GM18517 (cell line): ENCODE data around the gene ETV3L.

Source experiments
- ATAC-seq: cut with Tn5 transposase; IDR thresholded peaks from one replicate; pipeline ENCODE4 v1.9.1; 2021; ENCODE audit warnings: mild to moderate bottlenecking, moderate library complexity; ENCODE audit not compliant: unreplicated experiment

Gene ETV3L

GRCh38 chr1:157132616-157133167 is 33.1 kb upstream of the ETV3L start:
- ATAC-seq: no peak

GRCh38 chr1:157132111-157132510 is 32.5 kb upstream of the ETV3L start:
- ATAC-seq: no peak

- ATAC-seq: no peak
Observed at GRCh38 chr1:157131281-157131680, 31.7 kb upstream of the ETV3L start.

GRCh38 chr1:157124855-157125254 is 25.2 kb upstream of the ETV3L start:
- no peak for ATAC-seq

GRCh38 chr1:157119448-157119847 is 19.8 kb upstream of the ETV3L start:
- no peak for ATAC-seq

- no peak for ATAC-seq
Observed at GRCh38 chr1:157119008-157119407, 19.4 kb upstream of the ETV3L start.

GRCh38 chr1:157117527-157118057 is 18.0 kb upstream of the ETV3L start:
- ATAC-seq: no peak

GRCh38 chr1:157116737-157117103 is 17.1 kb upstream of the ETV3L start:
- ATAC-seq: no peak

- ATAC-seq: no peak
Observed at GRCh38 chr1:157115851-157116736, 16.5 kb upstream of the ETV3L start.

GRCh38 chr1:157115429-157115838 is 15.8 kb upstream of the ETV3L start:
- ATAC-seq: no peak

GRCh38 chr1:157114183-157115121 is 14.8 kb upstream of the ETV3L start:
- ATAC-seq: no peak

- ATAC-seq: no peak
Observed at GRCh38 chr1:157113631-157114030, 14.0 kb upstream of the ETV3L start.

GRCh38 chr1:157113106-157113505 is 13.5 kb upstream of the ETV3L start:
- ATAC-seq: no peak

GRCh38 chr1:157112186-157112867 is 12.7 kb upstream of the ETV3L start:
- ATAC-seq: no peak

GRCh38 chr1:157111396-157112165 is 12.0 kb upstream of the ETV3L start:
- no peak for ATAC-seq

- no peak for ATAC-seq
Observed at GRCh38 chr1:157110686-157111085, 11.1 kb upstream of the ETV3L start.

GRCh38 chr1:157110003-157110402 is 10.4 kb upstream of the ETV3L start:
- ATAC-seq: no peak

GRCh38 chr1:157108448-157108847 is 8.8 kb upstream of the ETV3L start:
- ATAC-seq: no peak

- no peak for ATAC-seq
Observed at GRCh38 chr1:157107702-157108101, 8.1 kb upstream of the ETV3L start.

- ATAC-seq: no peak
Observed at GRCh38 chr1:157106813-157107189, 7.2 kb upstream of the ETV3L start.
